Retinal pigment epithelial cell (primary cell): ENCODE results near the gene COL4A1.

ENCODE experiments used
- DNase-seq: peaks from one replicate; pipeline ENCODE4 v3.0.0-alpha.2; 2010; ENCODE audit warnings: low read depth
- H3K4me3 ChIP-seq: 2 replicates; pipeline ENCODE4 v1.5.1; 2011; ENCODE audit warnings: mild to moderate bottlenecking, low read length, control low read depth, moderate library complexity
- TF ChIP-seq, protein P1 (sequence below): conservative IDR thresholded peaks from 2 replicates; pipeline ENCODE4 v1.5.1; 2011; ENCODE audit warnings: low read depth, low read length, control low read depth, inconsistent platforms

COL4A1 gene

DNA sequence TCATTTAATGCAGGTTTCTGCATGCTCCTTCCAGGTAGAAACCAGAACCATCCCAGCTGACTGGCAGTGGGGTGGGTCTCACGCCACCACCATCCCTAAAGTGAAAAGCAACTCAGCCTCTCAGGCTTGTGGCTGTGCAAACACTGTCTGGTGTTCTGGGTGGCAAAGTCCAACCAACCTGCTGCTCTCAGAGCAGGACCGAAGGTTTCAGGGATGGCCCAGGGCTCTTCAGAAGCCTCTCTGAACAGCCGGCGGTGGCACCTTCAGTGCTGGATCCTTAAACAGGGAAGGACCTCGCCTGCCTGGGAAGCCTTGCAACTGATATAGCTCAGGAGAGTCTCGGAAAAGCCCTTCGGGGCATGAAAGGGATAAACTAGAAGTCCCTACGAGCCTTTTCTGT, 100.8 kb downstream of the COL4A1 start:
- no peak overlapping the region for H3K4me3 ChIP-seq
- DNase-seq: no peak
- TF ChIP-seq, protein P1, sequence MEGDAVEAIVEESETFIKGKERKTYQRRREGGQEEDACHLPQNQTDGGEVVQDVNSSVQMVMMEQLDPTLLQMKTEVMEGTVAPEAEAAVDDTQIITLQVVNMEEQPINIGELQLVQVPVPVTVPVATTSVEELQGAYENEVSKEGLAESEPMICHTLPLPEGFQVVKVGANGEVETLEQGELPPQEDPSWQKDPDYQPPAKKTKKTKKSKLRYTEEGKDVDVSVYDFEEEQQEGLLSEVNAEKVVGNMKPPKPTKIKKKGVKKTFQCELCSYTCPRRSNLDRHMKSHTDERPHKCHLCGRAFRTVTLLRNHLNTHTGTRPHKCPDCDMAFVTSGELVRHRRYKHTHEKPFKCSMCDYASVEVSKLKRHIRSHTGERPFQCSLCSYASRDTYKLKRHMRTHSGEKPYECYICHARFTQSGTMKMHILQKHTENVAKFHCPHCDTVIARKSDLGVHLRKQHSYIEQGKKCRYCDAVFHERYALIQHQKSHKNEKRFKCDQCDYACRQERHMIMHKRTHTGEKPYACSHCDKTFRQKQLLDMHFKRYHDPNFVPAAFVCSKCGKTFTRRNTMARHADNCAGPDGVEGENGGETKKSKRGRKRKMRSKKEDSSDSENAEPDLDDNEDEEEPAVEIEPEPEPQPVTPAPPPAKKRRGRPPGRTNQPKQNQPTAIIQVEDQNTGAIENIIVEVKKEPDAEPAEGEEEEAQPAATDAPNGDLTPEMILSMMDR: no peak

DNA sequence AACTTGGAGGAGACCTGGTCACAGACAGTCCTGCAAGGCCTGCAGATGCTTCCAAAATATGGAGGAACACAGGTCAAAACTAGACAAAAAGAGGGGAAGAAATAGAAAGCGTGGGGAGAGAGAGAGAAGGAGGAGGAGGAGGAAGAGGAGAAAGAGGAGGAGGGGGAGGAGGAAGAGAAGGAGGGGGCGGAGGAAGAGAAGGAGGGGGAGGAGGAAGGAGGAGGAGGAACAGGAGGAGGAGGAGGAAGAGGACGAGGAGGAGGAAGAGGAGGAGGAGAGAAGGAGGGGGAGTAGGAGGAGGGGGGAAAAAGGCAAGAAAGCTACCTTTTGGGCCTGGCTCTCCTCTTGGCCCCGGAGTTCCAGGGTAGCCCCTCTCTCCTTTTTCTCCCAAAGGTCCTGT, 105.8 kb downstream of the COL4A1 start:
- no peak overlapping the region for H3K4me3 ChIP-seq
- TF ChIP-seq, protein P1: no peak
- no peak for DNase-seq

DNA sequence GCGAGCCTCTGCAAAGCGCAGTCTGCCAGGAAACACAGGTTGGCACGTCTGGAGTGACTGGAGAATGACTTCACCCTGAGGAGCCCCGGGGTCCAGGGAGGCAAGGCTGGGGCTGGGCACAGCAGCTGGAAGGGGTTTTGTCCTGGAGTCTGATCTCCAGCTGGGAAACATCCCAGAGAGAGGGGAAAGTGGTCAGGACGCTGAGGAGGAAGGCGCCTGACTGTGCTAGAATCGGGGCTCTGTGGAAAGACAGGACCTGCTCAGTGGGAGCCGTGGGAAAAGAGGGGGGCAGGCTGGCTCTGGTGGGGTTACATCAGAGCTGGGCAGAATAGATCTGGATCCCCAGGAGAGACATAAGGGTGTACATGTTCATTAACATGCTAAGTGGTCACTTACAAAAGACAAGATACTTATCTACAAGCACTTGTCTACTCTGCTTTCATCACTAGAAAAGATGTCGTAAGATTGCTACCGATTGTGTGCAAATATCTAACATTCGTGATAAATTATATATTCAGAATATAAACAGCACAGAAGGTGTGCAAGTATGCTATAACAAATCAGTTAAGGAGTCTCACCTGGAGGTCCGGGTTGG, 106.6 kb downstream of the COL4A1 start:
- H3K4me3 ChIP-seq: no peak overlapping the region
- no peak for DNase-seq
- TF ChIP-seq, protein P1: no peak

DNA sequence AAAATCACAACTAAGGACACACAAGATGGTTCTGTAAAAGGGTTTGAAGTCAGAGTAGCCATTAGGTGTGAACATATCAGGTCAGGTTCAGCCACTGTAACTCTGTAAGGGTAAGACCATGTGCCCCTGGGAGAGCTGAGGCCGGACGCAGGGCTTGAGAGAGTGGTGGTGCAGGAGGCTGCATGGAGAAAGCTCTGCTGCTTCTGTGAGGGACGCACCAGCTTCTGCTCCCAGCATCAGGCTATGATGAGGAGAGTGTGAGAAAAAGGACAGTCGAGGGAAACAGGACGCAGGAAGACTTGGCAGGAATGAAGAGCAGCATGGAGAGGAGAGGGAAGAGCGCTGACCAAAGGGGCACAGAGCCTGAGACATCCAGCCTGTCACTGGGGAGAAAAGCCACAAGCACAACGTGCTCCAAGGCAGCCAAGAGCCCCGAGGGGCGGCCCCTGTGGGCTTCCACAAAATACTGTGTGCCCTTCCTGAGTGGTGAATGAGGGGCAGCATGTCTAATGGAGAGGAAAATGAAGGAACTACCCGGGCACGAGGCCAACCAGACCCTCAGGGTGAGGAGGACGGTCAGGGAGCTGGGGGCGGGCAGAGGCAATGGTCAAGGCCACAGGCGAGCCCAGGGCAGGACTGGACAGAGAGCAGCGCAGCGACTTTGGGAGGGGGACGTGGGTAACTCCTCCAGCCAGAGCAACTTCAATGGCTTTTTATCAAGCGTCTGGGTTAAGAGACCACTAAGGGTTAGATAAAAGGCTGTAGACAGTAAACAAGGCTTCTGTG, 107.7 kb downstream of the COL4A1 start:
- TF ChIP-seq, protein P1: no peak
- H3K4me3 ChIP-seq: no peak overlapping the region
- no peak for DNase-seq

DNA sequence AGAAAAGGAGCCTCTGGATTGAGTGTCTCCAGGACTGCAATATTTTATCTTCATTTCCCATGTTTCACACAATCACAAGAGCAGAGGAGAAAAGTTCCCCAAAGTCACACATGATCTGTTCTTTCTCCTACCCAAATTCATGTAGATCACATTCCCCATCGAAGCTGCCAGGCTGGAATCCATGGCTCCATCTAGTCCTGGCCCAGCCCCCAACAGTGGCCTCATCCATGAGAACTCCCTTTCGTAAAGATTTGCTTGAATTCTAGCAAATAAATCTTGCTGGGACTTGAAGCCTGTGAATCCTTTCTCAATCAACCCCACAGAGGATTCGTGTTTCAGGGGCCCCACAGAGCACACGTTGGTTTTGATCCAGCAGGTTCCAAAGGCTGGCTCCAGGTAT, 109.5 kb downstream of the COL4A1 start:
- no peak overlapping the region for H3K4me3 ChIP-seq
- DNase-seq: no peak
- TF ChIP-seq, protein P1: no peak

DNA sequence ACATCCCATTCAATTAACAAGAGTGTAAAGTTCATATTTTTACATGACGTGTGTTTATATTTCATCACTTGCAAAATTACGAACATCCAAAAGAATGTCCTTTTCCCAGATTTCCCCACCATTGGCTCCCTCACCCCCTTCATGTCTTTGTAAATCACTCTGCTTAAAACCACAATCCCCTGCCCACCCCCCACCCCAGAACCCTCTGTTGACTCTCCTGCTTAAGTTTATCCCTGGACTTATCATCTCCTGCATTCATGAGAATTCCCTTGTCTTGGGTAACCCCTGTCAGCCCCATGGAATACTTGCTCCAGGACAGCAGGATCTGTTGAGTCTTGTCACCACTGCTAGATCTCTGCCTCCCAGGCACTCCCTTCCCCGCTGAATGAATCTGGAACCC, 109.9 kb downstream of the COL4A1 start:
- DNase-seq: no peak
- TF ChIP-seq, protein P1: no peak
- H3K4me3 ChIP-seq: no peak overlapping the region
